ENCODE results near the gene NTN1.

The NTN1 gene

DNA sequence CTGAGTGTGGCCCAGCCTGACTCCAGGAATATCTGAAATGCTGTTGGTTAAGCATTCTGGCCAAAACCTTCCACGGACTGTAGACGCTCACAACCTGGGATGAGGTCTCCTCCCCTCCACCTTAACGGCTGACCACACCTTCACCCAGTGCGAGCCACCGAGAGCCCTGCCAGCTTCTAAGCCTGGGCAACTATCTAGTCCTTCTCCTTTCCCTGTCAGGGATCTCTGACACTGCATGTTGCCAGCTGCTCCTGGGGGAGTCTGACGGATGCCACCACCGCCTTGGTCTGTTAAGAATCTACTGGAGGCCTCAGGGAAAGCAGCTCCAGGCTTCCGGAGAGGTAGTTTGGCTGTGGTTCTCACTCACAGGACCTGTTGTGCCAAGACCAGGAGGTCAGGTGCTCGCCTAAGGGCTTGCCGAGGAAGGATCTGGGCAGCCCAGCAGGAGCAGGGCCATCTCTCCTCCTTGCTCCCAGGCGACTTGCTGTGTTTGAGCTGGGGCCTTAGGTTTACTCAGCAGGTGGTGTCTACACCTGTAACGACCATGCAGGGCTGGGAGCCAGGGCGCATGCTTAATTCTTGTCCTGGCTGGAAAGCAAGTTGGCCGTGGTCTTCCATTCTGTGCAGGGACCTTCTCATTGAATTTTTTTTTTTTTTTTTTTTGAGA, 111.8 kb downstream of the NTN1 start:
- DNase-seq (ENCODE audit: low read depth) = no peak
- no peak overlapping the region for H3K4me3 ChIP-seq (ENCODE audit: low read depth, low read length)
- TF ChIP-seq, protein P1, sequence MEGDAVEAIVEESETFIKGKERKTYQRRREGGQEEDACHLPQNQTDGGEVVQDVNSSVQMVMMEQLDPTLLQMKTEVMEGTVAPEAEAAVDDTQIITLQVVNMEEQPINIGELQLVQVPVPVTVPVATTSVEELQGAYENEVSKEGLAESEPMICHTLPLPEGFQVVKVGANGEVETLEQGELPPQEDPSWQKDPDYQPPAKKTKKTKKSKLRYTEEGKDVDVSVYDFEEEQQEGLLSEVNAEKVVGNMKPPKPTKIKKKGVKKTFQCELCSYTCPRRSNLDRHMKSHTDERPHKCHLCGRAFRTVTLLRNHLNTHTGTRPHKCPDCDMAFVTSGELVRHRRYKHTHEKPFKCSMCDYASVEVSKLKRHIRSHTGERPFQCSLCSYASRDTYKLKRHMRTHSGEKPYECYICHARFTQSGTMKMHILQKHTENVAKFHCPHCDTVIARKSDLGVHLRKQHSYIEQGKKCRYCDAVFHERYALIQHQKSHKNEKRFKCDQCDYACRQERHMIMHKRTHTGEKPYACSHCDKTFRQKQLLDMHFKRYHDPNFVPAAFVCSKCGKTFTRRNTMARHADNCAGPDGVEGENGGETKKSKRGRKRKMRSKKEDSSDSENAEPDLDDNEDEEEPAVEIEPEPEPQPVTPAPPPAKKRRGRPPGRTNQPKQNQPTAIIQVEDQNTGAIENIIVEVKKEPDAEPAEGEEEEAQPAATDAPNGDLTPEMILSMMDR (conservative IDR thresholded peaks at IDR 0.05; ENCODE audit: low read depth, low read length) = no peak

GRCh38 chr17:9138161-9138717, 116.9 kb downstream of the NTN1 start:
- no peak for DNase-seq (ENCODE audit: low read depth)
- TF ChIP-seq, protein P1 (conservative IDR thresholded peaks at IDR 0.05; ENCODE audit: low read depth, low read length) = no peak
- H3K4me3 ChIP-seq (ENCODE audit: low read depth, low read length) = no peak overlapping the region

DNA sequence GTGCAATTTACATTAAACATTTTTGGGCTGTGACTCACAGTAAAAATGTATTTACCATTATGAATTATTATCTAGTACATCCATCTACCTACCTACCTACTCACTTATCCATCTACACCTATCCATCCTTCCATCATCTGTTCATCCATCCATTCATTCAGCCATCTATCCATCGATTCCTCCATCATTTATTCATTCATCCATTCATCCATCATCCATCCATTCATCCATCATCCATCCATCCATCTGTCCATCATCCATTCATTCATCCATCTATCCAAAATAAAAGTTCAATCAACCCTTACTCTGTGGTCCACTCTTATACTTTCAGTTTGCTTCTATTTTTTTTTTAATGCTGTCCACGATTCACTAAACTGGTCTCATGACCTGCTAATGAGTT, 118.4 kb downstream of the NTN1 start:
- H3K4me3 ChIP-seq (ENCODE audit: low read depth, low read length) = no peak overlapping the region
- no peak for DNase-seq (ENCODE audit: low read depth)
- TF ChIP-seq, protein P1 (conservative IDR thresholded peaks at IDR 0.05; ENCODE audit: low read depth, low read length) = no peak

DNA sequence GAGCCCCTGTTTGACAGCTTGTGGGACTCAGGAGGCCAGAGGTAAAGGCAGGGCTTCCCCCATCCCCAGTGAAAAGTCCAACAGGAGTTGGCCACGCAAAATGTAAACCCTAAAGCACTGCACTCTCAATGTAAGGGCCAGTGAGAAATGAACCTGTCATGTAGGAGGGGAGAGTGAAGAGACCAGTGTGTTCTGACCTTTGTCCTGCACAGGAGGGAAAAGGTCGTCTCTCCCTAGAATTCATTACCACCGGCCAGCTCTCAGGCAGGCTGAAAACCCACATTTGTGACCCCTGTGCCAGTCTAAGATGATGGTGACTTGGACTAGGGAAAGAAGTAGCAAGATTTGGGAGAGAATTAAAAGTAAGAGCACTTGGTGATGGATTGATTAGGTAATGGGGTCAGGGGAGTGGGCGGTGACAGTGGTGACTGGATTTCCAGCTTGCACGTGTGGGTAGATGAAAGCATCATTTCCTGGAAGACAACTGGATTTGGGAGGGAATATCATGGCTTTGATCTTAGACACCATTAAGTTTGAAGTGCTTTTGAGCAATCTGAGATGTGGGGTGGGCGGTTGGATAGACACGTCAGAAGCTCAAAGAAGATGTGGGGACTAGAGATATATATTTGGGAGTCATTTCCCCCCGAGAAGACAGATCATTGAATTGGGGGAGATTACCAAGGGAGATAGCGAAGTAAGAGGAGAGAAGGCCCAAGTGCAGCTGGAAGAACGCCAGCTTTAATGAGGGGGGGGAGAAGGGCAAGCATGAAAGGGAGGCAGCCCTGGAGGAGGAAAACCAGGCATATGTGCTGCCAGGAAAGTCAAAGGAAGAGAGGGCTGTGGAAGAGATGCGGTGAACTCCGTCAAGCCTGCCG, 119.5 kb downstream of the NTN1 start:
- TF ChIP-seq, protein P1 (conservative IDR thresholded peaks at IDR 0.05; ENCODE audit: low read depth, low read length) = no peak
- DNase-seq (ENCODE audit: low read depth) = no peak
- no peak overlapping the region for H3K4me3 ChIP-seq (ENCODE audit: low read depth, low read length)

DNA sequence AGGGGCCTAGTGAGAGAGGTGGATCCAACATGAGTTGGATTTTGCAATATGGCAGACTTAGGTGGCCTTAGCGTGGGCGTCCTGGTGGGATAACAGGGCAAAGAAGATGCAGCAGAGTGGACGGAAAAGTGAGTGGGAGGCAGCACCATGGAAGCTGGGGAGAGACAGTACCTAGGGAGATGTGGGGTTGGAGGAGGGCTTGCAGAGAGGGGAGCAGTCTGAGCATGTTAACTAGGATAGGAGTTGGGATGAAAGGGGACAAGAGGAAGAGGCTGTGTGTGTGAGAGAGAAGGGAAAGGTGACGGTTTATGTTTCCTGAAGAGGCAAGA, 120.1 kb downstream of the NTN1 start:
- TF ChIP-seq, protein P1 (conservative IDR thresholded peaks at IDR 0.05; ENCODE audit: low read depth, low read length) = no peak
- no peak overlapping the region for H3K4me3 ChIP-seq (ENCODE audit: low read depth, low read length)
- no peak for DNase-seq (ENCODE audit: low read depth)

DNA sequence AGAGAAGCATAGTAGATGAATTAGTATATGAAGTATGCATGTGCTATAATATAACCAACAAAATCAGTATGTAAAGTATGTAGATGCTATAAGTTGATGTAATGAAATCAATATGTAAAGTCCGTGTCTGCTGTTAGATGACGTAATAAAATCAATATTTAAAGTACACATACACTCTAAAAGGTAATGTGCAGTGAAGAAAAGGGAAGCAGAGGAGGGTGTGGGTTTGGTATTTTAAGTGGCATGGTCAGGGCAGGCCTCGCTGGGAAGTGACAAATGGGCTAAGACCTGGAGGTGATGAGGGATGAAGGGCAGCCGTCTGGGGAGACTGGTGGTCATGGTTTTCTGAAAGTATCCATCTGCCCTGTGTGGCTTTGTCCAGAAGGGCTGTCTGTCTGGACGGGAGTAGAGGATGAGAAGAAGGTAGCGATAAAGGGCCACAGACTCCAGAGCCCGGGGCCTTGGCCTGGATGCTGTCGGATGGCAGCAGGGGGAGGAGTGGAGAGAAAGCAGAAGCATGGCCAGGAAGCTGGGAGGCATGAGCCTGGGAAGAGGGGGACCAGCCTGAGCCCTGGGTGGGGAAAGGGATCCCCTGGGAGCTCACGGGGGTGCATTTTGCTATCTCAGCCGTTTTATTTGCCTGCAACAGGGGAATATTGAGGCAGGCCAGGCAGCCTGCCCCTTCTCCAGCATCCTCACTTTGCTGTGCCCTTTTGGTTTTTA, 121.6 kb downstream of the NTN1 start:
- TF ChIP-seq, protein P1 (conservative IDR thresholded peaks at IDR 0.05; ENCODE audit: low read depth, low read length) = no peak
- DNase-seq (ENCODE audit: low read depth) = no peak
- no peak overlapping the region for H3K4me3 ChIP-seq (ENCODE audit: low read depth, low read length)

Measured in choroid plexus epithelial cell (primary cell).